AG09319 (cell line): ENCODE results near the gene GRAP.
"Not testable (repeated sequence)": the region's sequence is repeated elsewhere in the genome, so short reads cannot be mapped to it uniquely, and the experiment has no call there.

ENCODE experiments used
- DNase-seq: peaks from one replicate; pipeline ENCODE4 v3.0.0-alpha.2; 2010; ENCODE audit warnings: low read depth; ENCODE audit errors: extremely low read depth
- TF ChIP-seq, protein P1 (sequence below): IDR thresholded peaks from 2 replicates; pipeline ENCODE4 v1.5.1; 2011; ENCODE audit warnings: low read depth, mild to moderate bottlenecking, inconsistent platforms, low read length, moderate library complexity

The GRAP gene

GRCh38 chr17:19043032-19043431, 3.7 kb downstream of the GRAP start:
- not testable (repeated sequence) for DNase-seq

- DNase-seq = not testable (repeated sequence)
Observed at GRCh38 chr17:19042369-19042768, 4.4 kb downstream of the GRAP start.

GRCh38 chr17:19041871-19042270, 4.9 kb downstream of the GRAP start:
- not testable (repeated sequence) for DNase-seq

- not testable (repeated sequence) for DNase-seq
Observed at GRCh38 chr17:19040350-19040749, 6.4 kb downstream of the GRAP start.

- not testable (repeated sequence) for DNase-seq
Observed at GRCh38 chr17:19038730-19039129, 8.0 kb downstream of the GRAP start.

- DNase-seq = not testable (repeated sequence)
Observed at GRCh38 chr17:19038007-19038406, 8.8 kb downstream of the GRAP start.

DNA sequence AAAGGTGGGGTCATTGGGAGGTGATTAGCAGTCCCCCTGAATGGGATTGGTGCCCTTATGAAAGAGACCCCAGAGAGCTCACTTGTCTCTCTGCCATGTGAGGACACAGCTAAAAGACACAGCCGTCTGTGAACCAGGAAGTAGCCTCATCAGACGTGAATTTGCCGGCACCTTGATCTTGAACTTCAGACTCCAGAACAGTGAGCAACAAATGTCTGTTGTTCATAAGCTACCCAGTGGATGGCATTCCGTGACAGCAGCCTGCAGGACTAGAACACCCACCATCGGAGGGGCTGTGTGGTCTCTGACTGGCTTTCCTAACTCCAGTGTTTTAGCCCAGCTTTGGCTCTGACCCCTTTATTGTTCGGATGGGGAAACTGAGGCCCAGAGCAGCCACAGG, 9.2 kb downstream of the GRAP start:
- not testable (repeated sequence) for DNase-seq

DNA sequence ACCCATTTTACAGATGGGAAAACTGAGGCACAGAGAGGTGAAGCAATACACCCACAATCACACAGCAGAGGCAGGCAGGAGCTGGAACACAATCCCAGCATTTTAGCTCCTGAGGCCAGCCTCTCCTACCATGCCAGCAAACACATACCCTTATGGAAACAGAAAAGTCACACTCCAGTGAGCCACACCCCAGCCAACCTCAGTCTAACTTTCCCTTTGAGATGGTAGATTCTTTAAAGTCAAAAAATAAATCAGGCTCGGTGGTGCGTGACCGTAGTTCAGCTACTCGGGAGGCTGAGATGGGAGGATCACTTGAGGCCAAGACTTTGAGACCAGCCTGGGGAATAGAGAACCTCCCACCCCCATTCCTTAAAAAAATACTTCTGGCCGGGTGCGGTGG, 10.6 kb downstream of the GRAP start:
- DNase-seq = not testable (repeated sequence)

DNA sequence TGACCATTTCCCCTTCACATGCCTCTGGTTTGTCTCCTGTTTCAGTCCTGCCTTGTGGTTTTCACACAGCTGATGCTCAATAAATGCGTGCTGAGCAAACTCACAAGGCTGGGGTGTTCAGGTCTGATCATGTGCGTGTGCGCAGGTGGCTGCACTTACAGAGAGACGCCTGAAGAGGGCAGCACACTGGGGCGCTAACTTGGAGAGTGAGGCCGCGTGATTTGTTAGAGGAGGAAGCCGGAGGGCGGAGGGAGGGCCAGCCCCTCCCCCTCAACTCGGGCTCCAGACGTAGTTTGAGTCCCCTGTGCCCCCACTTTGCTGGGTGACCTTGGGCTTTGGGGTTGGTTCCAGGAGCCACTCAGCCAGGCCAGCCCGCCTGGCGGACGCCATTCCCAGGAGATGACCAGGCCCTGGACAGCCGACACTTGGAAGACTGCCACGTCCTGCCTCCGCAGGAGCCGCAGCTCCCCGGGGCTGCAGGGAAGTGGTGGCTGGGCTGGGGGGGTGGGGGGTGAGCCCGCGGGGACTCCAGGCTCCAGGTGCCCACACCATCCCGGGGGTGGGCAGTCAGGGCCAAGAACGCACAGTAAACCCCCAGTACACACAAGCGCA, 14.3 kb downstream of the GRAP start:
- not testable (repeated sequence) for DNase-seq

DNA sequence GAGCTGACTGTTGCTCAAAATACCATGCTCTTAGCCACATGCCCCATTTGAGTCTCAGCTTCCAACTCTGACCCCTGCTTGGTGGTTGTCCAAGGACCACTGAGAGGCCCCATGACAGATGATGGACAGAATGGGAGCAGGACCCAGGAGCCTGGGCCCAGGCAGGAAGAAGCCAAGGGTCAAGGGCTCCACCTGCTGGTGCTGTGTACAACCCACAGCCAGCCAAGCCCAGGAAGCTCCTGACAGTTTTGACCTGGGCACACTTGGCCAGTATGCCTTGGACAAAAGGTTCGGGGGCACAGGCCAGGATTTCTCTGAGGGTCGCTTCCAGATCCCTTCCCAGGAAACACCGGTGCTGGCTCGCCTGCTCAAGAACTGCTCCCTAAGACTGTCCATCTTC, 15.0 kb downstream of the GRAP start:
- TF ChIP-seq, protein P1, sequence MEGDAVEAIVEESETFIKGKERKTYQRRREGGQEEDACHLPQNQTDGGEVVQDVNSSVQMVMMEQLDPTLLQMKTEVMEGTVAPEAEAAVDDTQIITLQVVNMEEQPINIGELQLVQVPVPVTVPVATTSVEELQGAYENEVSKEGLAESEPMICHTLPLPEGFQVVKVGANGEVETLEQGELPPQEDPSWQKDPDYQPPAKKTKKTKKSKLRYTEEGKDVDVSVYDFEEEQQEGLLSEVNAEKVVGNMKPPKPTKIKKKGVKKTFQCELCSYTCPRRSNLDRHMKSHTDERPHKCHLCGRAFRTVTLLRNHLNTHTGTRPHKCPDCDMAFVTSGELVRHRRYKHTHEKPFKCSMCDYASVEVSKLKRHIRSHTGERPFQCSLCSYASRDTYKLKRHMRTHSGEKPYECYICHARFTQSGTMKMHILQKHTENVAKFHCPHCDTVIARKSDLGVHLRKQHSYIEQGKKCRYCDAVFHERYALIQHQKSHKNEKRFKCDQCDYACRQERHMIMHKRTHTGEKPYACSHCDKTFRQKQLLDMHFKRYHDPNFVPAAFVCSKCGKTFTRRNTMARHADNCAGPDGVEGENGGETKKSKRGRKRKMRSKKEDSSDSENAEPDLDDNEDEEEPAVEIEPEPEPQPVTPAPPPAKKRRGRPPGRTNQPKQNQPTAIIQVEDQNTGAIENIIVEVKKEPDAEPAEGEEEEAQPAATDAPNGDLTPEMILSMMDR = peak; percentile 14
- DNase-seq = not testable (repeated sequence)

DNA sequence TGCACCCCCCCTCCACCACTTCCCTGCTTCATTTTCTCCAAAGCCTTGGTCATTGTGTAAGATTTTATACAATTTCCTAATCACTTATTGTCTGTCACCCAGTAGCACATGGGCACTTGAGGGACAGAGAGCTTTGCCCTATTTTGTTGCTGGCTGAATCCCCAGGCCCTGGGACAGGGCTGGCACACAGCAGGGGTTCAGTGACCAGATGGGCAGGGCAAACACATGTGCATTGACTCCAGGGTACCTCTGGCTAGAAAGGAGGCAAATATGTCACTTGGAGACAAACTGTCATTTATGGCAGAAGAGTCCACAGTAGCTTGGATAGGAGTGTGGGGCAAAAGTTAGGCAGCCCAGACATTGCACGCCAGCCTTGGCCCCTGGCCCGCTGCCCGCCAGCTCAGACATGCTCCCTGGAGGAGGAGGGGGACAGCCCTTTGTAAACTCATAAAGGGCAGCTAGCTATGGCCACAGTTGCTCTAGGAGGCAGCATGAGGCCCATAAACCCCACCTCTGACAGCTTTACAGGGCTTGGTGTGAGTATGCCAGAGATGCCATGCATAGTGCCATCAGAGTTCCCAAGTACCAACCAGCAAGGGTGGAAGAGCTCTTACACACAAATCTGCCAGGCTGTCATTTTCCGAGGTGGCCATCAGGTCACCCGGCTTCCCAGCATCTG, 15.8 kb downstream of the GRAP start:
- not testable (repeated sequence) for DNase-seq

GRCh38 chr17:19029740-19030139, 17.0 kb downstream of the GRAP start:
- DNase-seq = not testable (repeated sequence)

GRCh38 chr17:19028671-19029070, 18.1 kb downstream of the GRAP start:
- DNase-seq = not testable (repeated sequence)

DNA sequence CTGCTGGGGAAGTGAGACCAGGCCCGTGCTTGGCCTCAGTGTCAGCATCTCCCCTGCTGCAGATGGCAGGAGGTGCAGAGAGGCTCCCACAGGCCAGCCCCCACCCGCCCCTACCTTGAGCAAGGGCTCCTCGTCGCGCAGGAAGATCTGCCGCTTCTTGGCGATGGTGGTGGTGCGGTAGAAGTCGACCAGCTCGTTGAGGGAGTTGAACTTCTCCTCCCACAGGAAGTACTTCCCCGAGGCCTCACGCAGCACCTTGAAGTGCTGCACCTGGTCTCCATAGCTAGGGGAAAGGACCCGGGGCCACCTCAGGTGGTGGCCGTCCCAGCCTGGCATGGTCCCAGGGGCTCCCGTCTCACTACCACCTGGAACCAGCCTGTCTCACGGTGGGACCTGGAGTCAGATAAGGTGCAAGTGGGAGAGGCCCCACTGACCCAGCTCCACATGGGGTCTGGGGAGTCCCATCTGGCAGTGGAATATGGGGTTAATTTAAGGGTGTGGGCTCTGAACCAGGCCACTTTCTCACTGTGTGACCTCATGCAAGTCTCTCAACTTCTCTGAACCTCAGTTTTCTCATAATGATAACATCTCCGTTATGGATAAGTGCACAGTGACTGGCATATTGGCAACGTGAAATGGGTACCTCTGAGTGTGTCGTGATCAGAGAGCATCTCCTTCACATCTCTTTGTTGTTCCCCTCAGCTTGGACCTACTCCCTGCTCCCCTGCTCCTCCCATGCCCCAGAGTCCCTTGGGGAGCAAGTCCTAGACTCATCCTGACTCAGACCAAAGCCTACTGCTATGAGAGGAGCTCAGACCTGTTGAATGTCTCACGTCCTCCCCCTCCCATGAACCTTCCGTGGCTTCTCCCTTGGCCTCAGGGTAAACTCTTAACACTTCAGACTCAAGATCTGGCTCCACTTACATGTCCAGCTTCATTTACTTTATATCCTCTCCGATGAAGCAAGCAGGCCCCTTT, 22.4 kb downstream of the GRAP start:
- DNase-seq = no peak
- TF ChIP-seq, protein P1 = no peak
